Neural progenitor cell (in vitro differentiated cells): Measurements from ENCODE around the gene PRRT1B. TPM values are rescaled to one million over a fixed set of nuclear protein-coding genes. Genes with fewer than 3 reads are reported as not detected.

Experiments used
- DNase-seq: peaks from one replicate; pipeline ENCODE4 v3.0.0-alpha.2; 2016; ENCODE audit warnings: low spot score
- H2AFZ ChIP-seq: fragments of 200-600 bp; sonication (generic); replicated peaks from 2 replicates; pipeline ENCODE4 v1.6.1; 2016; ENCODE audit warnings: antibody characterized with exemption
- H3F3A ChIP-seq: fragments of 200-600 bp; sonication (generic); 2 replicates; pipeline ENCODE4 v1.6.1; 2016; ENCODE audit warnings: antibody characterized with exemption, low read depth
- H3K27ac ChIP-seq: fragments of 200-600 bp; sonication (generic); 2 replicates; pipeline ENCODE4 v1.5.1; 2016; ENCODE audit warnings: mild to moderate bottlenecking
- H3K27me3 ChIP-seq: fragments of 200-600 bp; sonication (generic); 2 replicates; pipeline ENCODE4 v1.6.1; 2016; ENCODE audit warnings: mild to moderate bottlenecking, moderate library complexity
- H3K36me3 ChIP-seq: fragments of 200-600 bp; sonication (generic); 2 replicates; pipeline ENCODE4 v1.5.1; 2016
- H3K4me1 ChIP-seq: fragments of 200-600 bp; sonication (generic); 2 replicates; pipeline ENCODE4 v1.6.1; 2016; ENCODE audit warnings: mixed run types
- H3K4me2 ChIP-seq: fragments of 200-600 bp; sonication (generic); 2 replicates; pipeline ENCODE4 v1.6.1; 2016
- H3K4me3 ChIP-seq: fragments of 200-600 bp; sonication (generic); 2 replicates; pipeline ENCODE4 v1.5.1; 2016
- H3K79me2 ChIP-seq: fragments of 200-600 bp; sonication (generic); 2 replicates; pipeline ENCODE4 v1.6.1; 2016; ENCODE audit warnings: low read depth
- H3K9ac ChIP-seq: fragments of 200-600 bp; sonication (generic); 2 replicates; pipeline ENCODE4 v1.6.1; 2016
- H3K9me3 ChIP-seq: fragments of 200-600 bp; sonication (generic); 2 replicates; pipeline ENCODE4 v1.5.1; 2016; ENCODE audit warnings: low read depth
- H4K20me1 ChIP-seq: fragments of 200-600 bp; sonication (generic); 2 replicates; pipeline ENCODE4 v1.6.1; 2016; ENCODE audit warnings: low read depth
- H3K27ac Mint-ChIP-seq: 3 replicates; pipeline ENCODE4 v1.8.0; 2021; ENCODE audit warnings: mixed read lengths
- H3K27me3 Mint-ChIP-seq: 2 replicates; pipeline ENCODE4 v1.8.0; 2022; ENCODE audit warnings: low read depth, mild to moderate bottlenecking, inconsistent platforms, moderate library complexity, mixed read lengths; ENCODE audit not compliant: insufficient read depth
- H3K36me3 Mint-ChIP-seq: 3 replicates; pipeline ENCODE4 v1.8.0; 2021; ENCODE audit warnings: mixed read lengths
- H3K4me1 Mint-ChIP-seq: 3 replicates; pipeline ENCODE4 v1.8.0; 2021; ENCODE audit warnings: mixed read lengths
- H3K4me3 Mint-ChIP-seq: 3 replicates; pipeline ENCODE4 v1.8.0; 2021; ENCODE audit warnings: mild to moderate bottlenecking, moderate library complexity, mixed read lengths
- H3K9me3 Mint-ChIP-seq: 3 replicates; pipeline ENCODE4 v1.8.0; 2020; ENCODE audit warnings: mixed read lengths
- CTCF ChIP-seq: fragments of 200-600 bp; sonication (generic); IDR thresholded peaks from 2 replicates; pipeline ENCODE4 v1.5.1; 2017; ENCODE audit warnings: antibody characterized with exemption, mild to moderate bottlenecking
- EZH2 ChIP-seq: fragments of 200-600 bp; sonication (generic); IDR thresholded peaks from 2 replicates; pipeline ENCODE4 v1.6.1; 2017; ENCODE audit warnings: antibody characterized with exemption, mild to moderate bottlenecking, moderate library complexity
- EZH2phosphoT487 ChIP-seq: fragments of 200-600 bp; sonication (generic); IDR thresholded peaks from 2 replicates; pipeline ENCODE4 v1.6.1; 2017; ENCODE audit warnings: antibody characterized with exemption
- total RNA-seq: library from RNA; depleted of rRNA; stranded (reverse); fragments of >200 nt; gene quantifications from 2 replicates; pipeline ENCODE4 v1.2.3, GENCODE V29; 2015; ENCODE audit warnings: low replicate concordance

PRRT1B gene
- total RNA-seq, 1 donor from 2014 or later, result not detected

- H3K4me2 ChIP-seq, result no peak overlapping the region
- H3K4me3 ChIP-seq, result no peak overlapping the region
- TF ChIP-seq CTCF (no peak), EZH2 (no peak), EZH2phosphoT487 (no peak)
- H3K79me2 ChIP-seq, result no peaks in the 10 kb centered on the region
- no peaks in the 10 kb centered on the region for H4K20me1 ChIP-seq
- no peaks in the 10 kb centered on the region for H3K36me3 ChIP-seq
- H3K9ac ChIP-seq, result no peak overlapping the region
- Mint-ChIP-seq H3K27ac (no peak overlapping the region), H3K4me1 (no peaks in the 10 kb centered on the region), H3K27me3 (no peaks in the 10 kb centered on the region), H3K9me3 (no peaks in the 10 kb centered on the region), H3K36me3 (peaks cover 19% of the 10 kb centered on the region), H3K4me3 (no peak overlapping the region)
- H3K9me3 ChIP-seq, result no peaks in the 10 kb centered on the region
- no peaks in the 10 kb centered on the region for H3F3A ChIP-seq
- no peaks in the 10 kb centered on the region for H3K4me1 ChIP-seq
- no peak overlapping the region for H2AFZ ChIP-seq
- no peak overlapping the region for H3K27ac ChIP-seq
- DNase-seq, result no peak
- no peaks in the 10 kb centered on the region for H3K27me3 ChIP-seq
Measured at GRCh38 chr9:131595696-131596429, 50.5 kb downstream of the PRRT1B start.

- DNase-seq, result no peak
- Histone ChIP-seq H3K4me3 (no peak overlapping the region), H3K27ac (no peak overlapping the region), H3K9ac (no peak overlapping the region), H3K27me3 (no peaks in the 10 kb centered on the region), H3K79me2 (no peaks in the 10 kb centered on the region), H3F3A (no peaks in the 10 kb centered on the region), H3K36me3 (no peaks in the 10 kb centered on the region), H3K9me3 (no peaks in the 10 kb centered on the region), H3K4me2 (no peak overlapping the region), H2AFZ (no peak overlapping the region), H4K20me1 (no peaks in the 10 kb centered on the region), H3K4me1 (no peaks in the 10 kb centered on the region)
- TF ChIP-seq CTCF, result no peak
- no peak for TF ChIP-seq EZH2
- no peak for TF ChIP-seq EZH2phosphoT487
- peaks cover 20% of the 10 kb centered on the region for H3K36me3 Mint-ChIP-seq
- no peak overlapping the region for H3K4me3 Mint-ChIP-seq
- no peaks in the 10 kb centered on the region for H3K9me3 Mint-ChIP-seq
- no peaks in the 10 kb centered on the region for H3K4me1 Mint-ChIP-seq
- H3K27me3 Mint-ChIP-seq, result no peaks in the 10 kb centered on the region
- H3K27ac Mint-ChIP-seq, result no peak overlapping the region
Measured at GRCh38 chr9:131596430-131596743, 51.1 kb downstream of the PRRT1B start.

GRCh38 chr9:131597246-131597645 is 51.9 kb downstream of the PRRT1B start:
- no peak overlapping the region for H3K27ac Mint-ChIP-seq
- no peaks in the 10 kb centered on the region for H3K4me1 Mint-ChIP-seq
- no peaks in the 10 kb centered on the region for H3K79me2 ChIP-seq
- H3K9me3 ChIP-seq, result no peaks in the 10 kb centered on the region
- no peak for TF ChIP-seq EZH2
- no peak for TF ChIP-seq EZH2phosphoT487
- no peak for TF ChIP-seq CTCF
- no peaks in the 10 kb centered on the region for H3K9me3 Mint-ChIP-seq
- no peak overlapping the region for H3K9ac ChIP-seq
- H2AFZ ChIP-seq, result no peak overlapping the region
- no peaks in the 10 kb centered on the region for H3K27me3 ChIP-seq
- DNase-seq, result no peak
- no peaks in the 10 kb centered on the region for H3F3A ChIP-seq
- H4K20me1 ChIP-seq, result no peaks in the 10 kb centered on the region
- H3K36me3 Mint-ChIP-seq, result peaks cover 17% of the 10 kb centered on the region
- H3K4me3 ChIP-seq, result no peak overlapping the region
- H3K4me1 ChIP-seq, result no peaks in the 10 kb centered on the region
- H3K27me3 Mint-ChIP-seq, result no peaks in the 10 kb centered on the region
- H3K4me2 ChIP-seq, result no peak overlapping the region
- H3K27ac ChIP-seq, result no peak overlapping the region
- H3K36me3 ChIP-seq, result no peaks in the 10 kb centered on the region
- H3K4me3 Mint-ChIP-seq, result no peak overlapping the region
